Activated CD4-positive, alpha-beta memory T cell treated with anti-CD3 and anti-CD28 coated beads for 36 hours (primary cell): Measurements from ENCODE around the gene TRIP13. TPM values are rescaled to one million over a fixed set of nuclear protein-coding genes. Genes with fewer than 3 reads are reported as not detected.
"Not testable (repeated sequence)": the region's sequence is repeated elsewhere in the genome, so short reads cannot be mapped to it uniquely, and the experiment has no call there.

Experiments used
- CTCF ChIA-PET: fragments of 350-600 bp; sonication (Branson Sonifier 250); formaldehyde crosslinking; loops from one replicate; lab custom pipeline; 2021; ENCODE audit warnings: antibody characterized with exemption, inconsistent platforms; lab: Charles Lee
- POLR2A ChIA-PET: fragments of 350-600 bp; sonication (Branson Sonifier 250); formaldehyde crosslinking; loops from one replicate; lab custom pipeline; 2021; ENCODE audit warnings: antibody characterized with exemption; lab: Charles Lee
- DNase-seq: peaks from one replicate; pipeline ENCODE4 v3.0.0-alpha.2; 2020
- H3K27ac Mint-ChIP-seq: one replicate; pipeline ENCODE4 v1.8.0; 2021; ENCODE audit warnings: mixed read lengths
- H3K27me3 Mint-ChIP-seq: one replicate; pipeline ENCODE4 v1.8.0; 2021; ENCODE audit warnings: mixed read lengths
- H3K36me3 Mint-ChIP-seq: one replicate; pipeline ENCODE4 v1.8.0; 2021; ENCODE audit warnings: mixed read lengths
- H3K4me1 Mint-ChIP-seq: one replicate; pipeline ENCODE4 v1.8.0; 2021; ENCODE audit warnings: low read depth, mixed read lengths
- H3K4me3 Mint-ChIP-seq: one replicate; pipeline ENCODE4 v1.8.0; 2021; ENCODE audit warnings: mild to moderate bottlenecking, mixed read lengths
- H3K9me3 Mint-ChIP-seq: one replicate; pipeline ENCODE4 v1.8.0; 2021; ENCODE audit warnings: mixed read lengths
- intact Hi-C: fragments of 100-400 bp; cut with micrococcal nuclease; formaldehyde crosslinking; loops from one replicate; pipeline ENCODE4 v1.15.1; 2023
- total RNA-seq, 2 experiments: library from RNA; stranded (reverse); gene quantifications; one replicate each; pipeline ENCODE4 v1.2.3, GENCODE V29; 2021

TRIP13 gene
- total RNA-seq, 2 experiments from 2014 or later: 32.4 to 33.9 TPM

DNA sequence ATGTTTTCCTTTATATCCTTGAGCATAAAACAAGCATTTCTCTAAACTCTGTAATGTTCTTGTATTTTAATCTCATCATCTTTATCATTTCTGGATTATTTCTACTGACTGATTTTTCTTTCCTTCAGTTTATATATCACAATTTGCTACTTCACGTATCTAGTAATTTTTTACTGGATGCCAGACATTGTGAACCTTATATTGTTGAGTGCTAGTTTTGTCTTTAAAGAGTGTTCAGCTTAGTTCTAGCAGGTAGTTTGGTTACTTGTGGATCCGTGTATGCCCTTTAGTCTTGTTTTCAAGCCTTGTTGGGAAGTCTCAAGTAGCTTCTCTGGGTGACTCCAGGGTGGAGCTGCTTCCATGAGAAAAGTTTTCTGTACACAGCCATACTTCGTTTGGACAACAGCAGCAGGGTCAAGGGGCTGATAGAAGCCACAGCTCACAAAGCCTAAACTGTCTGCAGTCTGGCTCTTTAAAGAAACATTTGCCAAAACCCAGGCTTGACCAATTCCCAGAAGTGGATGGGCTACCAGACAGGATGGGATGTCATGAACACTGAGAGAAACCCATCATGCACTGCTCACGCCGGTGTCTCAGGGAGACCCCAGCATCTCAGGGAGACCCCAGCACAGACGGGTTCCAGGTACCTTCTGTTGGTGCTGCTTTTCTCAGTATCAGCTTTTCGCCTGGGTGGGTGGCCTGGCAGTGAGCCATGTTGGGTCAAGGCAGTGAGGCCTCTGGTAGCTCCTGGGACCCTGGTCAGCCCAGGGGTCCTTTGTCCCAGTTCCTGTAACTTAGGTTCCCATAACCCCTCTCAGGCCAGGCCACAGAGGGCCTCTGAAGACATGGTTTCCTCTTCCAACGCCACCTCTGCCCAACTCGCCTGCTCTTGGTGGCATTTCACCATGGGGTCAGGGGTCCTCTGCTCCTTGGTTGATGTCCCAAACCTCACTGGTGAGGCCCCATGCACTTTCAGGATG, 29.1 kb downstream of the TRIP13 start:
- Mint-ChIP-seq H3K4me3 (no peak overlapping the region), H3K9me3 (peaks cover 3% of the 10 kb centered on the region), H3K27me3 (peaks cover 15% of the 10 kb centered on the region), H3K4me1 (peaks cover 23% of the 10 kb centered on the region), H3K36me3 (peaks cover 22% of the 10 kb centered on the region), H3K27ac (peak overlapping the region; percentile 16)
- no peak for DNase-seq
- POLR2A ChIA-PET: no interaction called here
- intact Hi-C loops: loop anchor here (10.0 kb wide), 2 partner anchors 243 to 723 kb away; no protein-coding TSS in a partner anchor
- CTCF ChIA-PET: no interaction called here

DNA sequence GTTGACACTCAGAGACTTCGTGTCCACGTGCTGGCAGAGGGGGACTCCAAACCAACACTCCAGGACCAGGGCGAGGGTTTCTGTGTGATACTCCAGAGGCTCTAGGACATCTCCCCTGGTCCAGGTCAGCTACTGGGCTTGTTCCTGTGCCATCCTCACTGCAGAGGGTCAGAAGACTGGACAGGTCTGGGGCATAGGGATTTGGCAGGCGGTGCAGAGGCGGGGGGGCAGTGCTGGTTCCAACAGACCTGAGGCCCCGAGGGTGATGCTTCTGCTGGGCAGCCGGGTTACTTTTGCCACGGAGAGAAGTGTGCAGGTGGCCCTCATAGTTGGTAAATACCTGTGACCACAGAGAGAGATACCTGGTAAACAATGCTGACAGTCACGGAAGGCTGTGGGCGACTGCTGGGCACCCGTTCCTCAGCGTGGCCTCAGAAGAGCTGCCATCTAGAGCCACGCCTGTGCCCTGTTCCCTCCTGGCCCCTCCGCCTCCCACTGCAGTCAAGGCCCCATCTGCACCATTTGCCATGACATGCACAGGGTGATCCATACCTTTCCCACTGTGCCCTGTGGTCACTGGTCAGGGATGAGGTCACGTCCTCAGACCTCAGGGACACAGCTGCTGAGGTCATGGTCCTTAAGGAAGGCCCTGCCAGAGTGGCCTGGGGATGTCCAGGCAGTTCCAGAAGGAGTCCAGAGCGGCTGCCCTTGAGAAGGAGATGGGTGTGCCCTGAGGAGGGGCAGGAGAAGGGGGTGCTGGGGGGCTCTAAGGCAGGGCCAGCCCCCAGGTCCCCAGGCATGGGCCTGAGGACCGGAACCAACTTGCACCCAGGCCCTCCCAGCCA, 30.0 kb downstream of the TRIP13 start:
- ChIA-PET CTCF (interaction anchor here (1.0 to 1.9 kb wide), 6 partner anchors 20 to 243 kb away, joined by 3 to 23 read pairs (median 5); partner anchors contain the start of genes BRD9, NKD2 and TRIP13), POLR2A (no interaction called here)
- H3K27ac Mint-ChIP-seq: no peak overlapping the region
- no peak for DNase-seq
- H3K4me3 Mint-ChIP-seq: no peak overlapping the region
- H3K9me3 Mint-ChIP-seq: peaks cover 3% of the 10 kb centered on the region
- peaks cover 25% of the 10 kb centered on the region for H3K4me1 Mint-ChIP-seq
- peaks cover 20% of the 10 kb centered on the region for H3K27me3 Mint-ChIP-seq
- H3K36me3 Mint-ChIP-seq: peaks cover 18% of the 10 kb centered on the region
- intact Hi-C loops: loop anchor here (1.0 to 10.0 kb wide), 3 partner anchors 218 to 722 kb away; no protein-coding TSS in a partner anchor

DNA sequence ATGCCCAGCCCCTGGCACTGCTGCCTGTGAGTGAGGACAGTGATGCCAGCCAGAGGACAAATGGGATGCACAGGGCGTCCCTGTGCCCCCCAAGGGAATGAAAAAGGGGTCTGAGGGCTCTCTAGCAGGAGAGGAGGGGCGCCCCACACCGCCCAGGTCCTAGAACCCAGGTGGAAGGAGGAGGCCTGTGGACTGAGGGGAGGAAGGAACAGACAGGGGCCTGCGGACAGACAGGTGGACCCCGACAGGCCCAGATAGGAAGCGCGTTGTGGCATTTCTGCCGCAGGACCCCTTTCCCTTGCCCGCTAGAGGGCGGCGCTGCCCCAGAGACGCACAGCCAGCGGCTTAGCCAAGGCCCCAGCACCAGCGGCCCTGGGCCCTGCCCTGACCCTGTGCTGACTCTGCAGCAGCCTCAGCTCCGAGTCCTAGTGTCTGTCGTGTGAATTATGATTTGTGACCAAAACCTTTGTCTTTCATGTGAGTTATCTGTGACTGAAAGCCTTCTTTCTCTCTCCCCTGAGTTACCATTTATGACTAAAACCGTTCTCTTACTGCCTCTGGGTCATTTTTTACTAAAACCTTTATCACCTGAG, 30.7 kb downstream of the TRIP13 start:
- POLR2A ChIA-PET: no interaction called here
- intact Hi-C loops: loop anchor here (1.0 to 10.0 kb wide), 3 partner anchors 217 to 721 kb away; no protein-coding TSS in a partner anchor
- Mint-ChIP-seq H3K36me3 (peaks cover 13% of the 10 kb centered on the region), H3K27ac (no peak overlapping the region), H3K4me3 (no peak overlapping the region), H3K27me3 (peaks cover 24% of the 10 kb centered on the region), H3K9me3 (peaks cover 3% of the 10 kb centered on the region), H3K4me1 (peaks cover 25% of the 10 kb centered on the region)
- CTCF ChIA-PET: interaction anchor here (0.6 to 1.9 kb wide), 26 partner anchors 9 to 730 kb away, joined by 3 to 23 read pairs (median 4); partner anchors contain the start of genes BRD9, NKD2 and TRIP13
- peak; percentile 77 for DNase-seq

DNA sequence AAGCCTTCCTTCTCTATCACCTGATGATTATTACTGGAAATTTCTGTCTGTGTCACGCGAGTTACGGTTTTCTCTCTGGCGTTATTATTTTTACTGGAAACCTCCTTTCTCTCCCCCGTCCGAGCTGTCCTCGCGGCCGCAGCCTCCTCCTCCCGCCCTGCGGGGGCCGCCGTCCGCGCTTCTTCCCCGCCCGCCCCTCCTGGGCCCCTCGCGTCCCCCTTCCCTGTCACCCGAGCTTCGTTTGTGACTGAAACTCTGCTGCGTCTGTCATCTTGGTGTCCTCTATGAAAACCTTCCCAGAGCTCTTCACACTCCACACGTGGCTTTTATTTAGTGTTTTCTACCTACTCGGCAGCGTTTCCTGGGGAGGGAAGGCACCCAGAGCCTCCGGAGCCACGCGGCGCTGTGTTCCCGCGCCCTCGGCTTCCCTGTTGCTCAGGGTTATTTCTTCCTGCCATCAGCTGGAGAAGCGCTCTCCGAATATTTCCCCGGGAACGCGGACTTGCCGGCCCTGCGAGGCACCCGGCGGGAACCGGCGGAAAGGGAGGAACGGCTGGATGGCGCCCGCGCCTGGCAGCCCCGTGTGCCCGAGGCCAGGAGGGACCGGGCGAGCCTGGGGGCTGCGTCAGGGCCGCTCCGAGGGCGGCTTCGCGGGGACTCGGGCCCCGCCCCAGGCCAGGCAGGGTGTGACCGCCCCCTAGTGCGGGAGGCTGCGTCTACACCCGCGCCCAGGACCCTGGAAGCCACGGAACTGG, 33.9 kb downstream of the TRIP13 start:
- Mint-ChIP-seq H3K36me3 (peaks cover under 1% of the 10 kb centered on the region), H3K4me3 (no peak overlapping the region), H3K9me3 (no peaks in the 10 kb centered on the region), H3K27ac (no peak overlapping the region), H3K27me3 (peaks cover 24% of the 10 kb centered on the region), H3K4me1 (peaks cover 25% of the 10 kb centered on the region)
- CTCF ChIA-PET: interaction anchor here (0.8 kb wide), 1 partner anchor 214 kb away, joined by 3 read pairs; no protein-coding TSS in a partner anchor
- POLR2A ChIA-PET: no interaction called here
- intact Hi-C loops: loop anchor here (10.0 kb wide), 2 partner anchors 238 to 718 kb away; no protein-coding TSS in a partner anchor
- DNase-seq: peak; percentile 28

DNA sequence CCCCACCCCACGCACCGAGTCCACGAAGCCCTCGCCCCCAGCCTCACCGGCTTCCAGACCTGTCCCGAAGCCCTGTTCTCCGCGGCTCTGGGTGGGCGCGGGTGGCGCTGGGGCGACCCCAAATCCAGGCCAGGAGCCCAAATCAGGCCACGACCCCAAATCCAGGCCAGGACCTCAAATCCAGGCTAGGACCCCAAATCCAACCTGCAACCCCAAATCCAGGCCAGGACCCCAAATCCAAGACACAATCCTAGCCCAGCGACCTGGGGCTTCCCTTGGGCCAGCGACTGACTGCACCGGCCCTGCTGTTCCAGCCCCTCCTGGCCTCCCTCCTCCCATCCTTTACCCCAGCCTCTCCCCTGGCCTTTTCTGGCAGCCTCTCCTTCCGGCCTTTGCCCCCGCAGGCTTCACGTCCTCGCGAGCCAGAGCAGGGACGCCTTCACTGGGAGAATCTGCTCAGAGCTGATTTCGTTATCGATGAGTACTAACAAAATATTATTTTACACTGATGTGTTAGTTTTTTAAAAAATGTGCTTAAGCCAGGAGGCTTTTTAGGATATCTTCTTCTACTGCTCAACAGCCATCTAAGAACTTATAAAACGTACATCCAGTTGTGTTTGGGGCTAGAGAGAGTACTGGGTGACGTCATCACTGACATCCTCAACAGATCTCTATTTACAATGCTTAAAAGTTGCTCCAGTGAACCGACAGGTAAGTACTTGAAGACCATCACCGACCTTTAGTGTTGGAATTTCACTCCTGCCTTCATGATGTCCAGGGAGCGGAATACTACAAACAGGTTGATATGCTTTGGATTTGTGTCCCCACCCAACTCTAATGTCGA, 34.7 kb downstream of the TRIP13 start:
- Mint-ChIP-seq H3K27me3 (peaks cover 24% of the 10 kb centered on the region), H3K4me1 (peaks cover 25% of the 10 kb centered on the region), H3K36me3 (no peaks in the 10 kb centered on the region), H3K27ac (no peak overlapping the region), H3K4me3 (no peak overlapping the region), H3K9me3 (no peaks in the 10 kb centered on the region)
- intact Hi-C loops: loop anchor here (10.0 kb wide), 2 partner anchors 237 to 717 kb away; no protein-coding TSS in a partner anchor
- POLR2A ChIA-PET: no interaction called here
- no peak for DNase-seq
- CTCF ChIA-PET: no interaction called here

DNA sequence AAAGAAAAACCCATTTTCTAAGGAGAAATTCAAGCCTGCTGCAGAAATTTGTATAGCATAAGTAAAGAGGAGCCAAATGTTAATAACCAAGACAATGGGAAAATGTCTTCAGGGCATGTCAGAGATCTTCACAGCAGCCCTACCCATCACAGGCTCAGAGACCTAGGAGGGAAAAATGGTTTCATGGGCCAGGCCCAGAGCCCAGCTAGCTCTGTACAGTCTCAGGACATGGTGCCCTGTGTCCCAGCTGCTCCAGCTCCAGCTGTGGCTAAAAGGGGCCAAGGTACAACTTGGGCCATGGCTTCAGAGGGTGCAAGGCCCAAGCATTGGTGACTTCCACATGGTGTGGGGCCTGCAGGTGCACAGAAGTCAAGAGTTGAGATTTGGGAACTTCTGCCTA, 36.5 kb downstream of the TRIP13 start:
- CTCF ChIA-PET, DNase-seq, POLR2A ChIA-PET, H3K36me3 Mint-ChIP-seq, H3K9me3 Mint-ChIP-seq, H3K27ac Mint-ChIP-seq, H3K4me3 Mint-ChIP-seq: not testable (repeated sequence)
- H3K4me1 Mint-ChIP-seq: peaks cover 27% of the 10 kb centered on the region
- intact Hi-C loops: loop anchor here (10.0 kb wide), 2 partner anchors 236 to 716 kb away; no protein-coding TSS in a partner anchor
- H3K27me3 Mint-ChIP-seq: peaks cover 24% of the 10 kb centered on the region

DNA sequence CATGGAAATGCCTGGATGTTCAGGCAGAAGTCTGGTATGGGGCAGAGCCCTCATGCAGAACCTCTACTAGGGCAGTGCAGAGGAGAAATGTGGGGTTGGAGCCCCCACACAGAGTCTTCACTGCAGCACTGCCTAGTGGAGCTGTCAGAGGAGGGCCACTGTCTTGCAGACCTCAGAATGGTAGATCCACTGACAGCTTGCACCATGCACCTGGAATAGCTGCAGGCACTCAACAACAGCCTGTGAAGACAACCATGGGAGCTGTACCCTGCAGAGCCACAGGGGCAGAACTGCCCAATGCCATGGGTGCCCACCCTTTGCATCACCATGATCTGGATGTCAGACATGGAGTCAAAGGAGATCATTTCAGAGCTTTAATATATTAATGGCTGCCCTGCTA, 36.9 kb downstream of the TRIP13 start:
- peaks cover 24% of the 10 kb centered on the region for H3K27me3 Mint-ChIP-seq
- no peaks in the 10 kb centered on the region for H3K9me3 Mint-ChIP-seq
- H3K36me3 Mint-ChIP-seq: no peaks in the 10 kb centered on the region
- intact Hi-C loops: loop anchor here (10.0 kb wide), 2 partner anchors 235 to 715 kb away; no protein-coding TSS in a partner anchor
- CTCF ChIA-PET: no interaction called here
- no peak for DNase-seq
- H3K4me3 Mint-ChIP-seq: no peak overlapping the region
- peaks cover 27% of the 10 kb centered on the region for H3K4me1 Mint-ChIP-seq
- POLR2A ChIA-PET: interaction anchor here (0.6 kb wide), 1 partner anchor 689 kb away, joined by 4 read pairs; no protein-coding TSS in a partner anchor
- no peak overlapping the region for H3K27ac Mint-ChIP-seq

DNA sequence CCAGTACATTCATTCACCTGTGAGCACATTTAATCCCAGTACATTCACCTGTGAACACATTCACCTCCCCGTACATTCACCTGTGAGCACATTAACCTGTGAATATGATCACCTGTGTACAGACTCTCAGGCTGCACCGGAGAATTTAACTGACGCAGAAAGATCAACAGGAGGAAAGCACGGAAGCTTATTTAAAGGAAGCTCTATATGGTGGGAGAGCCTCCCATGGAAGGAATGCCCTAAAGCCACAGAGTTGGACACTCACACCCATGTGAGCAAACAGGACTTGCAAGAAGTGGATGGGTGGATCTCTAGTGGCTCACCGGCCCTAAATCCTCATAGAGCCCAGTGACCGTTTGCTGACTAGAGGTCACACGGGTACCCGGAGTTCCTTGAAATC, 38.2 kb downstream of the TRIP13 start:
- ChIA-PET CTCF (interaction anchor here (0.8 to 1.6 kb wide), 3 partner anchors 79 to 714 kb away, joined by 3 to 4 read pairs (median 4); no protein-coding TSS in a partner anchor), POLR2A (no interaction called here)
- H3K27me3 Mint-ChIP-seq: peaks cover 17% of the 10 kb centered on the region
- no peak for DNase-seq
- H3K36me3 Mint-ChIP-seq: no peaks in the 10 kb centered on the region
- intact Hi-C loops: no loop called here
- peaks cover 19% of the 10 kb centered on the region for H3K4me1 Mint-ChIP-seq
- no peak overlapping the region for H3K27ac Mint-ChIP-seq
- no peak overlapping the region for H3K4me3 Mint-ChIP-seq
- H3K9me3 Mint-ChIP-seq: no peaks in the 10 kb centered on the region

DNA sequence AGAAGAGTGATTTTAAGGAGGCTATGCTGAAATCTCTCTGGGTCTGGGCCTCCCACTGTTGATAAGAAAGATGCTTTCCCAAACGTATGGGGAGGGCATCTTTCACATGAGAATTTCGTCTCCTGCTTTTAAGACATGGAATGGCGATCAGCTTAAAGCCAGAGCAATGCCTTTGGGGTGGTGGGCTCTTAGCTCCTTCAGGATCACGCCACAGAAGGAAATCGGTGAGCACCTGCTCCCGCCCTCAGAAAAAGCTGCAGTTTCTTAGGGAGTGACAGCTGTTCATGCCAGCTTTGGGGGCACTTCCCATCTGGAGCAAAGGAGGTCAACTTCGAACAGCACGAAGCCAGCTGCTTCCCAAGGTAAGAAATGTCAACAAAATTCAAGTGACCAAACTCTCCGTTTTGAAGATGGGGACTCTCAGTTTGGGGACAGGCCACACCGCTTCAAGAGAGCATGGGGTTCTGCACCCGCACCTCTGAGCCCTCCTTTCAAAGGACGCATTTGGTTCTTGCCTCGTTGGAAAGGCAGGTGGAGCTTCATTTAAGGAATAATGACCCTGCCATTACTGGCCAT, 39.0 kb downstream of the TRIP13 start:
- ChIA-PET POLR2A (no interaction called here), CTCF (interaction anchor here (0.8 to 1.6 kb wide), 3 partner anchors 8 to 243 kb away, joined by 3 to 4 read pairs (median 3); no protein-coding TSS in a partner anchor)
- Mint-ChIP-seq H3K27ac (no peak overlapping the region), H3K4me1 (peaks cover 11% of the 10 kb centered on the region), H3K36me3 (no peaks in the 10 kb centered on the region), H3K27me3 (peaks cover 9% of the 10 kb centered on the region), H3K4me3 (no peak overlapping the region), H3K9me3 (no peaks in the 10 kb centered on the region)
- no peak for DNase-seq
- intact Hi-C loops: no loop called here

DNA sequence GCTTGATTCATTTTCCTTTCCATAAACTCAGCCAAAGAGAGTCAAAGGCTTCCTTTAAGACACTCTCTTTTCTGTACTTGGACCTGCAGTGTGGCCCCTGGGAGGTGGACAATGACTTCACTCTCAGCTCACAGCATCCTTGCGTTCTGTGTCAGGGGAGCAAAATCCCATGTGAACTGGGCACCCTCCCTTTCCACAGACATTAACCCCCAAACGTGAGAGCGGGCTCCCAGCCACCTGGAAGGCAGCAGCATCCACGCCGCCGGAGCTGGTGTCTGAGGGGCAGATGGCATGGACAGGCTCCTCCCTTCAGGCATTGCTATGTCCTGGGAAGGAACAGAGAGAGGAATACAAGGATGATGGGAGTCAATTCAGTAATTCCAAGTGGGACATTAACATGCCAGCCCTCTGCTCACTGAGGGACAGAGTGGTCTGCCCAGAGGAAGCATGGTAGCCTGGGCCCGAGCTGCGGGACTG, 39.5 kb downstream of the TRIP13 start:
- Mint-ChIP-seq H3K4me1 (peaks cover 11% of the 10 kb centered on the region), H3K27ac (no peak overlapping the region)
- DNase-seq: no peak

More for the DNA sequence above, 39.5 kb downstream of the TRIP13 start:
- Mint-ChIP-seq H3K36me3 (no peaks in the 10 kb centered on the region), H3K27me3 (peaks cover 7% of the 10 kb centered on the region), H3K9me3 (no peaks in the 10 kb centered on the region), H3K4me3 (no peak overlapping the region)
- CTCF ChIA-PET: interaction anchor here (0.8 to 1.6 kb wide), 2 partner anchors 8 to 77 kb away, joined by 3 to 4 read pairs; no protein-coding TSS in a partner anchor
- POLR2A ChIA-PET: no interaction called here
- intact Hi-C loops: no loop called here
